ENCODE results near the gene INPP5A.

INPP5A gene

DNA sequence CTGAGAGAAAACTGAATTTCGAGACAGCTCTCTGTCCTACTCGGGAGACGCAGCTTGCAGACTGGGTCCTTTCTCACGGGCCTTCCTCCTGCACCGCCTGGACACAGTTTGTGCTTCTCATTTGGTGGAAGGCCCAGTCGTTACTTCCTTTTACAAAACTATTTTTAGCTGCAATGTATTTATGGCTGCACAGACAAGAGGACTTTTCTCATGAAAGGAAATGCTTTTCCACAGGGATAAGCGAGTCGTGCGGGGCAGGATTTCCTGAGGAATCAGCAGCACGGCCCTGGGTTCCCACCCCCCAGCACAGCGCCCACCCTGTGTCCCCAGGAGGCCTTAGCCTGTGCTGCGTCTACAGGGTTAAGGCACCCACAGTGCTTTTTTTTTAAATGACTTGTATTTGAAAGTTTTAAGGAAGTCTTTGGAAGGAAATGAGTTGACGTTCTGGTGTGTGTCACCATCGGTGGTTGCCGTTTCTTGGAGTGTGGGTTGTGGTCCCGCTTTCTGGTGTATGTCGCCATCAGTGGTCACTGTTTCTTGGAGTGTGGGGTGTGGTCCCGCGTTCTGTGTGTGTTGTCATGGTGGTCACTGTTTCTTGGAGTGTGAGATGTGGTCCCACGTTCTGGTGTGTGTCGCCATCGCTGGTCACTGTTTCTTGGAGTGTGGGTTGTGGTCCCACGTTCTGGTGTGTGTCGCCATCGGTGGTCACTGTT lies 50.9 kb downstream of the INPP5A start:
- H3K4me3 ChIP-seq (ENCODE audit: low read depth, low read length) = no peak overlapping the region
- DNase-seq (ENCODE audit: low read depth) = no peak
- TF ChIP-seq, protein P1, sequence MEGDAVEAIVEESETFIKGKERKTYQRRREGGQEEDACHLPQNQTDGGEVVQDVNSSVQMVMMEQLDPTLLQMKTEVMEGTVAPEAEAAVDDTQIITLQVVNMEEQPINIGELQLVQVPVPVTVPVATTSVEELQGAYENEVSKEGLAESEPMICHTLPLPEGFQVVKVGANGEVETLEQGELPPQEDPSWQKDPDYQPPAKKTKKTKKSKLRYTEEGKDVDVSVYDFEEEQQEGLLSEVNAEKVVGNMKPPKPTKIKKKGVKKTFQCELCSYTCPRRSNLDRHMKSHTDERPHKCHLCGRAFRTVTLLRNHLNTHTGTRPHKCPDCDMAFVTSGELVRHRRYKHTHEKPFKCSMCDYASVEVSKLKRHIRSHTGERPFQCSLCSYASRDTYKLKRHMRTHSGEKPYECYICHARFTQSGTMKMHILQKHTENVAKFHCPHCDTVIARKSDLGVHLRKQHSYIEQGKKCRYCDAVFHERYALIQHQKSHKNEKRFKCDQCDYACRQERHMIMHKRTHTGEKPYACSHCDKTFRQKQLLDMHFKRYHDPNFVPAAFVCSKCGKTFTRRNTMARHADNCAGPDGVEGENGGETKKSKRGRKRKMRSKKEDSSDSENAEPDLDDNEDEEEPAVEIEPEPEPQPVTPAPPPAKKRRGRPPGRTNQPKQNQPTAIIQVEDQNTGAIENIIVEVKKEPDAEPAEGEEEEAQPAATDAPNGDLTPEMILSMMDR (IDR thresholded peaks at IDR 0.05; ENCODE audit: low read depth, low read length, missing control alignments) = no peak

GRCh38 chr10:132589015-132589414 lies 51.4 kb downstream of the INPP5A start:
- TF ChIP-seq, protein P1 (IDR thresholded peaks at IDR 0.05; ENCODE audit: low read depth, low read length, missing control alignments) = no peak
- no peak overlapping the region for H3K4me3 ChIP-seq (ENCODE audit: low read depth, low read length)
- no peak for DNase-seq (ENCODE audit: low read depth)

- TF ChIP-seq, protein P1 (IDR thresholded peaks at IDR 0.05; ENCODE audit: low read depth, low read length, missing control alignments) = no peak
- H3K4me3 ChIP-seq (ENCODE audit: low read depth, low read length) = no peak overlapping the region
- DNase-seq (ENCODE audit: low read depth) = no peak
These were observed 52.1 kb downstream of the INPP5A start for GRCh38 chr10:132589681-132590080.

DNA sequence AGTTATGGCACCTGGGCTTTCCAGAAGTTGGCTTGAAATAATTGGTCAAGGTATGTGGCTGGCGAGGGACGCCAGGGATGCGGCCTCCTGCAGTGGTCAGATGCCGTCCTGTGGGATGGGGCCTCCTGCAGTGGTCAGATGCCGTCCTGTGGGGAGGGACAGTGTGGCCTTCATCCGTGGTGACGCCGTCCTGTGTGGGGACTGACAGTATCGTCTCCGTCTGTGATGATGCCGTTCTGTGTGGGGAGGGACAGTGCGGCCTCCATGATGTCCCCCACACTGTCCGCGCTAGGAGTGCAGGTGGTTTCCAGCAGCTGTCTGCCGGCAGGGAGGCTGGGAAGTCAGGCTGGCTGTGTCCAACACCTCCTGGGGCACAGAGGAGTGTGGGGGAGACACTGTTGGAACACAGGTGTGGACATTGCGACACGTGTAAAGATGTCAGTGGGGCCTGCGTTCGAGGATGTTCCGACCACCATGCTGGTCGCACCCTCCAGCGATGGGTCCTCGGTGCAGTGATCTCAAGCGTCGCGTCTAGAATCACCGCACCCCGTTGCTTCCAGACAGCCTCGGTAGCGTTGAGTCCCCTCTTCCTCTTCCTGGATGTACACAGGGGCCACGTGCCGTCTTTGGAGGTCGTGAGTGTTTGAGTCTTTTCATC lies 52.6 kb downstream of the INPP5A start:
- no peak for DNase-seq (ENCODE audit: low read depth)
- TF ChIP-seq, protein P1 (IDR thresholded peaks at IDR 0.05; ENCODE audit: low read depth, low read length, missing control alignments) = no peak
- no peak overlapping the region for H3K4me3 ChIP-seq (ENCODE audit: low read depth, low read length)

GRCh38 chr10:132590752-132591121 lies 53.1 kb downstream of the INPP5A start:
- no peak overlapping the region for H3K4me3 ChIP-seq (ENCODE audit: low read depth, low read length)
- no peak for DNase-seq (ENCODE audit: low read depth)

DNA sequence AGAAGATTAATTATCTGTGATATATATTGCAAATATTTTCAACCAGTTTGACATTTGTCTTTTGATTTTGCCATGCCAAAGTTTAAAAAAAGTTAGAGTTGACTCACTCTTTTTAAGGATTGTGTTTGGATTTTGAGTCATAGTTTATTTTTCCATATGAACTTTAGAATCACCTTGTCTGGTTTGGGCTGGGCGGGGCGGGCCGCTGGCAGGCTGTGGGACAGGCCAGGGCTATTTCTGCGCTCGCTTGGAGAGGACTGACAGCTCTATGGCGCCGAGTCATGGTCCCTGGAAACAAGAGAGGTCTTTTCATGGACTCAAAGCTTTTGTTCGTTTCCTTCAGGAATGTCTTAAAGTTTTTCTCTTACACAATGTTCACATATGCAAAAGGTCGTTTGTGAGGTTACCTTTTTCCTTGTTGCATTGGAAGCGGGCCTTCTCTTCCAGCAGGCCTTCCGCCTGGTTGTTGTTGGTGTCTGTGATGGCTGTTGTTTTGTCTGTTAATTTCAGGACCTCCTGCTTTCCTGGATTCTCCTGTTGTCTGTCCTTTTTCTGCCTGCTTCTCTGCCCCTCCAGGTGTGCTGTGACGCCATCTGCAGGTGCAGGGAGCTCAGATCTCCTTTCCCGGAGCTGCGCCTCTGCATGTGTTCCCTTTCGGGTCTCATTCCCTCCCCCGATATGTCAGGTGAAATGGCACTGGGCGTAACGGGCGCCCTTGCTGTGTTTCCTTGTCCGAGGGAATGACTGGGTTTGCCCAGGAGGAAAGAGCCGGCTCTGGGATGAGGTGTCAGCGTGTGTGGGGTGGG lies 53.8 kb downstream of the INPP5A start:
- TF ChIP-seq, protein P1 (IDR thresholded peaks at IDR 0.05; ENCODE audit: low read depth, low read length, missing control alignments) = no peak
- DNase-seq (ENCODE audit: low read depth) = no peak

More at GRCh38 chr10:132590752-132591121, 53.1 kb downstream of the INPP5A start:
- TF ChIP-seq, protein P1 (IDR thresholded peaks at IDR 0.05; ENCODE audit: low read depth, low read length, missing control alignments) = no peak

More for the DNA sequence above, 53.8 kb downstream of the INPP5A start:
- H3K4me3 ChIP-seq (ENCODE audit: low read depth, low read length) = no peak overlapping the region

All from GM12864 (cell line).